Fibroblast of upper back skin (primary cell): ENCODE measurements around the gene CXorf58.
A peak's percentile ranks its signal among the peaks of the same experiment; 100 is the strongest.
"Not testable (repeated sequence)": the region's sequence is repeated elsewhere in the genome, so short reads cannot be mapped to it uniquely, and the experiment has no call there.

Experiments used
- DNase-seq: peaks from one replicate; pipeline ENCODE4 v3.0.0-alpha.2; 2013

The CXorf58 gene

GRCh38 chrX:23959781-23960180 is 52.0 kb downstream of the CXorf58 start:
- DNase-seq, result no peak

DNA sequence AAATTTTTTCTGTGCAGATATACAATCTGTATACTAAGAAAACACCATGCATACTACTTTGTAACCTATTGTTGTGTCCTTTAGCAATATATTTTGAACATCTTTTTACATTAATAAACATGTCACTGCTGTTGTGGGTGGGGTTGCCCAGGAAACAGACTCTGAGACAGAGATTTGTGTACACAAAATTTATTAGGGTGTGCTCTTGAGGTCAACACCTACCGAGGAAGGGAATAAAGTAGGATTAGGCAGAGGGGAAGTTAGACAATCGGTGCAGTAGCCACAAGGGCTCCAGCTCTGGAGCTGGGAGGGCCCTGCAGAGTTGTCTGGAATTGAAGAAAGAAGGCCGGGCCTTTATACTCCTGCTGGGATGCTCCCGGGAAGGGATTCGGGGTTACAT is 56.4 kb downstream of the CXorf58 start:
- DNase-seq, result no peak

- DNase-seq, result not testable (repeated sequence)
Observed at GRCh38 chrX:23965630-23966029, 57.8 kb downstream of the CXorf58 start.

- peak; percentile 33 for DNase-seq
Observed at GRCh38 chrX:23978491-23978890, 70.7 kb downstream of the CXorf58 start.

GRCh38 chrX:23980011-23980441 is 72.2 kb downstream of the CXorf58 start:
- DNase-seq, result no peak

DNA sequence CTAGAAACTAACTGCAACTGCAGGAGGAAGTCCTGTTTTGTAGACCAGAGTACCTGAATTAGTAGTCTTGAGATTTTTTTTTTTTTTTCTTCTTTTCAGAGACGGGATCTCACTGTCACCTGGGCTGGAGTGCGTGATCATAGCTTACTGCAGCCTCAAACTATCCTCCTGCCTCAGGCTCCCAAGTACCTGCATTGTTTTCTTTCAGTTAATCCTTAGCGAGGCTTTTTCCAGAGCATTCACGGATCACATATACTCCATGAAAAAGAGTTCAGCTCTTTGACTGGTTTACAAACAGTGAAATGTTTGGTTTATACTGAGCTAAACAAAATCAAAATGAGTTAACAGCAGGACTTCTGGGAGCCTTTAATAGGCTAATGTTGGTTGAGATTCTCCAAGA is 73.4 kb downstream of the CXorf58 start:
- no peak for DNase-seq

DNA sequence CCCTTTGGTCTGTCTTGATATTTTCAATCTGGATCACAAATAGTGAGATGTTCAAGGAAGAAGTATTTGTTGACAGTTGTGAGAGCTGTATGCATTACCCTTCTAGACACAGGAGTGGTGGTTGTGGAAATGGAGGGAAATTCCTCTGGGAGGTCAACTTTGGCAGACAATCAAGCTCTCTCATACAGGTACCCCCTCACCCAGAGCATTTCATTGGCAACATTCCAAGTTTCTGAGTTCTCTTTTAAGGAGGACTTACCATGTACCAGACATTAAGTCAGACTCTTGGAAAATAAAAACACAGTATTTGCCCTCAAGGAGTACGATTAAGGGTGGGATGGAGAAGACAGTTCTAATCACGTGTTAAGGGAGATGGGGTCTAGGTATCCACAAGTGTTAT is 73.9 kb downstream of the CXorf58 start:
- DNase-seq, result no peak

DNA sequence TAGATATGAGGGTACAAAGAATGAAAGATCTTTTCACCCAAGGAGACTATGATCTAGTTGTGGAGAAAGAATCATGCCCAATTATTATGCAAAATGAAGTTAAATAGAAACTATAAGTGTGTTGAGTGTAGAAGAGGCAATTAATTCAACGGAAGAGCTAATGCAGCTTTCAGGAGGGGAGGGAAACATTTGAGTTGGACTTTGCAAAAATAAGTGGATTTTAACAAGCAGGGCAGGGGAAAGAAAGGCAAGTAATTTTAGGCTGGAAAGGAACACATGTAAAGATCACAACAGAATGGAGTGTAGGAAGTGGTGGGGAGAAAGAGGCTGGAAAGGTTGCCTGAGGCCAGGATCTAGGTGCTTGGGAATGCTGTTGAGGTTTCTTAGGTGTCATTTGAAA is 75.1 kb downstream of the CXorf58 start:
- no peak for DNase-seq
